Esophagus squamous epithelium (tissue), 5 donors: ENCODE results near the gene PCBP2. TPM values are rescaled to one million over a fixed set of nuclear protein-coding genes. Genes with fewer than 3 reads are reported as not detected.
A peak's percentile ranks its signal among the peaks of the same experiment; 100 is the strongest.

Source experiments
- DNase-seq: peaks from one replicate; lab custom pipeline; 2025; lab: John Stamatoyannopoulos, UW
- H3K27ac ChIP-seq, 4 donors: fragments of 200-600 bp; sonication (generic); one replicate each; pipeline ENCODE4 v1.5.1; 2016 to 2019; ENCODE audit warnings: mild to moderate bottlenecking in 1 of 4
- H3K27me3 ChIP-seq, 4 donors: fragments of 200-600 bp; sonication (generic); 1 replicate in 3 of 4; 2 replicates in 1 of 4; pipeline versions ENCODE4 v1.5.1 to v1.6.0; 2017 to 2021; ENCODE audit warnings: antibody characterized with exemption in 1 of 4
- H3K36me3 ChIP-seq, 3 donors: fragments of 200-600 bp; sonication (generic); one replicate each; pipeline ENCODE4 v1.5.1; 2016 to 2019
- H3K4me1 ChIP-seq, 3 donors: fragments of 200-600 bp; sonication (generic); one replicate each; pipeline ENCODE4 v1.5.1; 2017 to 2019
- H3K4me3 ChIP-seq, 4 donors: fragments of 200-600 bp; sonication (generic); 1 replicate in 3 of 4; 2 replicates in 1 of 4; pipeline ENCODE4 v1.5.1; 2016 to 2019; ENCODE audit warnings: mild to moderate bottlenecking in 2 of 4, moderate library complexity in 1 of 4
- H3K9me3 ChIP-seq, 3 donors: fragments of 200-600 bp; sonication (generic); one replicate each; pipeline ENCODE4 v1.5.1; 2016 to 2019
- POLR2A ChIP-seq, 4 donors: fragments of 450-650 bp; IDR thresholded peaks; one replicate each; pipeline ENCODE4 v1.6.1; 2017; ENCODE audit warnings: antibody characterized with exemption in 4 of 4, mild to moderate bottlenecking in 4 of 4, moderate library complexity in 3 of 4
- WGBS, 2 donors: methylation state at CpG; one replicate each; pipeline ENCODE4 v1.1.5; 2018; 5-methylcytosine and 5-hydroxymethylcytosine counted together
- intact Hi-C: fragments of 100-400 bp; cut with DNase I; formaldehyde crosslinking; loops from one replicate; pipeline ENCODE4 v1.15.0; 2022
- total RNA-seq, 4 donors: library from RNA; depleted of rRNA; stranded (reverse); fragments of >200 nt; gene quantifications; one replicate each; pipeline ENCODE4 v1.1.0, GENCODE V29; 2016
- TF ChIP-seq, protein P1 (sequence below), 6 experiments: fragments of 450-650 bp in 4 of 6; fragments of 200-600 bp in 2 of 6; sonication (generic) in 2 of 6; IDR thresholded peaks; one replicate each; pipeline ENCODE4 v1.5.1; 2016 to 2019; ENCODE audit warnings: antibody characterized with exemption in 6 of 6, mild to moderate bottlenecking in 4 of 6, moderate library complexity in 4 of 6
- donor health status: DM: yes; HTN: yes; CAD: no.

The PCBP2 gene
- total RNA-seq, 4 donors from 2014 or later: 202 to 400 (median 287) TPM

DNA sequence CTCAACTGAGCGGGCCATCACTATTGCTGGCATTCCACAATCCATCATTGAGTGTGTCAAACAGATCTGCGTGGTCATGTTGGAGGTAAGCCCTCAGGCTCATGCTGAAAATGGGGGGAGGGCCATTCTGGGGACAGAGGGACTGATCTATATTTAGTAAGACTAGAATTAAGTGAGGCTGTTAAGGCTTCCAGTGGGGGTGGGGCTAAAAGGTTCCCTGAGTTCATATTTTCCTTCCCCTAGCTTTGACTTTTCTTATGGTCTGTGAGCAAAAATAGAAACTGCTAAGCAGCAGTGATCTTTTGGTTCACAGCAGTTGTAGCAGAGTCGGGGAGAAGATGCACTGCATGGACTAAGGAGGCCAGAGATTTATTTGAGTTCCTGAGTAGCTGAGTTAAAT is 9.2 kb downstream of the PCBP2 start:
- Histone ChIP-seq H3K36me3 (peaks cover 81 to 100% (median 90%) of the 10 kb centered on the region in 3 donors), H3K4me3 (no peak overlapping the region), H3K4me1 (peaks cover 0 to 57% (median 13%) of the 10 kb centered on the region in 3 donors), H3K9me3 (no peaks in the 10 kb centered on the region), H3K27ac (peak overlapping the region in 1 of 4 donors; percentile 25), H3K27me3 (no peaks in the 10 kb centered on the region)
- 48 to 57% methylated on average over 3 of the region's 3 CpGs for WGBS, 2 donors
- TF ChIP-seq, protein P1, sequence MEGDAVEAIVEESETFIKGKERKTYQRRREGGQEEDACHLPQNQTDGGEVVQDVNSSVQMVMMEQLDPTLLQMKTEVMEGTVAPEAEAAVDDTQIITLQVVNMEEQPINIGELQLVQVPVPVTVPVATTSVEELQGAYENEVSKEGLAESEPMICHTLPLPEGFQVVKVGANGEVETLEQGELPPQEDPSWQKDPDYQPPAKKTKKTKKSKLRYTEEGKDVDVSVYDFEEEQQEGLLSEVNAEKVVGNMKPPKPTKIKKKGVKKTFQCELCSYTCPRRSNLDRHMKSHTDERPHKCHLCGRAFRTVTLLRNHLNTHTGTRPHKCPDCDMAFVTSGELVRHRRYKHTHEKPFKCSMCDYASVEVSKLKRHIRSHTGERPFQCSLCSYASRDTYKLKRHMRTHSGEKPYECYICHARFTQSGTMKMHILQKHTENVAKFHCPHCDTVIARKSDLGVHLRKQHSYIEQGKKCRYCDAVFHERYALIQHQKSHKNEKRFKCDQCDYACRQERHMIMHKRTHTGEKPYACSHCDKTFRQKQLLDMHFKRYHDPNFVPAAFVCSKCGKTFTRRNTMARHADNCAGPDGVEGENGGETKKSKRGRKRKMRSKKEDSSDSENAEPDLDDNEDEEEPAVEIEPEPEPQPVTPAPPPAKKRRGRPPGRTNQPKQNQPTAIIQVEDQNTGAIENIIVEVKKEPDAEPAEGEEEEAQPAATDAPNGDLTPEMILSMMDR (IDR thresholded peaks at IDR 0.05): no peak
- no peak for TF ChIP-seq POLR2A (IDR thresholded peaks at IDR 0.05)
- intact Hi-C loops: no loop called here
- DNase-seq: no peak

DNA sequence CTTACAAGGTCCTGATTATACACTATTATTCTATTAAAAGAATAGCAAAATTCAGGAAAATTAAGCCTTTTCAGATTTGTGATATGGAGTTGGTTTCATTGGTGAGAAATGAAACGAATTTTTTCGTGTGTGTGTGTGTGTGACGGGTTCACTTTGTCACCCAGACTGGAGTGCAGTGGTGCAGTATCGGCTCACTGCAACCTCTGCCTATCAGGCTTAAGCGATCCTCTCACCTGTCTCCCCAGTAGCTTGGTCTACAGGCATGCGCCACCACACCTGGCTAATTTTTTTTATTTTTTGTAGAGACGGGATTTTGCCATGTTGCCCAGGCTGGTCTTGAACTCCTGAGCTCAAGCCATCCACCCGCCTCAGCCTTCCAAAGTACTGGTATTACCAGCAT is 9.7 kb downstream of the PCBP2 start:
- intact Hi-C loops: no loop called here
- Histone ChIP-seq H3K4me3 (no peak overlapping the region), H3K4me1 (peaks cover 0 to 63% (median 18%) of the 10 kb centered on the region in 3 donors), H3K27ac (no peak overlapping the region), H3K27me3 (no peaks in the 10 kb centered on the region), H3K36me3 (peaks cover 82 to 100% (median 90%) of the 10 kb centered on the region in 3 donors), H3K9me3 (no peaks in the 10 kb centered on the region)
- 81 to 85% methylated on average over 8 of the region's 8 CpGs for WGBS, 2 donors
- TF ChIP-seq, protein P1 (IDR thresholded peaks at IDR 0.05): no peak
- no peak for TF ChIP-seq POLR2A (IDR thresholded peaks at IDR 0.05)
- DNase-seq: no peak

DNA sequence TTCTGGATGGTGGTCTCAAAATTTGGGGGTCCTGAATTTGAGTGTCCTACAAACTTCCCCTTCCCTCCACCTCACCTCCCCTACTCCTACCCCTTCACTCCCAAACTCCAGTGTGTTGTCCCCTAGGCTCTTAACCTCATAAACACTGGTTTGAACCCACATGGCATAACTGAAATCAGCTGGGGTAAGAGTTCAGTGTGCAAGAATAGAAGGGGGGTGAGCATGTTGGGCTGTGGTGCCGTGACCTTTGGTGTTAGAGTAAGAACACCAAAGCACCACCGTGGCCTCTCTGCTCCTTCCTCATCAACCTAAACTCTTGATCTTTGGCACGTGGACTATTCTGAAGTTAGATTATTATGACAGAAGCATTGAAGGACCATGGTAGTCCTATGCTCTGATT is 11.0 kb downstream of the PCBP2 start:
- intact Hi-C loops: no loop called here
- no peak for TF ChIP-seq POLR2A (IDR thresholded peaks at IDR 0.05)
- TF ChIP-seq, protein P1 (IDR thresholded peaks at IDR 0.05): no peak
- no peak overlapping the region for H3K27ac ChIP-seq
- no peak for DNase-seq
- no peaks in the 10 kb centered on the region for H3K9me3 ChIP-seq
- H3K27me3 ChIP-seq: no peaks in the 10 kb centered on the region
- peaks cover 89 to 100% (median 90%) of the 10 kb centered on the region in 3 donors for H3K36me3 ChIP-seq
- WGBS, 2 donors: 69 to 79% methylated on average over 3 of the region's 3 CpGs
- peaks cover 0 to 71% (median 25%) of the 10 kb centered on the region in 3 donors for H3K4me1 ChIP-seq
- no peak overlapping the region for H3K4me3 ChIP-seq

DNA sequence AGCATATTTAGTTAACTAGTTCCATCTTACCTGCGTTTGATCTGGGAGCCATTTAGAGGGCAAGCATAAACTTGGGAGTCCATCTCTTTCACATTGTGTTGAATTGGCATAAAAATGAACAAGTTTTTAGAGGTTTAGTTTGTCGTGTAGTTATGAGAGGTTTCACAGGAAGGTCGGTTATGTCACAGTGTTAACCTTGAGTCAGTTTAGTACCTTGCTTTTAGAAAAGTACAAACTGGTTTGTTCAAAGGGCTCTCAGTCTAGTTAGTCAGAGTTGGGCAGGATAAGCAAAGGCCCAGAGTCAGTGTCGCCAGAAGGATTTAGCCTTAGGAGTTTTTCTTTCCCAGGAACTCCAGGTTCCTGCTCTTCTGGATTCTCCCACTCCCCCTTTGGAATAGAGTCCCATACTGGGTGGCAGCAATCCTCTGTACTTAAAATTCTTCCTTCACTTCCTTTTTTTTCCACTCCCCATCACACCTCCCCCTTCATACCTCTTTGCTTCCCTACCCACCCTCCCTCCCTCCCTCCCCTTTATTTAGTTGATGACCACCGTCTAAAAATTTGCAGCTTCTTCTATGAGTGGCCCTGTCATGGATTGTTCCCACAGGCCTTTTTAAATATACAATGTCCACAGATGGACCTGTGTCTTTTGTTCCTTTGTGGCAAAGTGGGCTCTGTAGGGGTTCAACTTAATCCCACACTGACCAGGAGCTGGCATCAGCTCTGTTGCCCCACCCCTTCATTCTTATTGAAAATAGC is 12.1 kb downstream of the PCBP2 start:
- no peaks in the 10 kb centered on the region for H3K27me3 ChIP-seq
- no peak overlapping the region for H3K4me3 ChIP-seq
- 37 to 42% methylated on average over 5 of the region's 5 CpGs for WGBS, 2 donors
- H3K9me3 ChIP-seq: no peaks in the 10 kb centered on the region
- no peak for DNase-seq
- no peak for TF ChIP-seq POLR2A (IDR thresholded peaks at IDR 0.05)
- TF ChIP-seq, protein P1 (IDR thresholded peaks at IDR 0.05): no peak
- no peak overlapping the region for H3K27ac ChIP-seq
- intact Hi-C loops: no loop called here
- H3K4me1 ChIP-seq: peaks cover 0 to 71% (median 25%) of the 10 kb centered on the region in 3 donors
- H3K36me3 ChIP-seq: peaks cover 86 to 100% (median 87%) of the 10 kb centered on the region in 3 donors

DNA sequence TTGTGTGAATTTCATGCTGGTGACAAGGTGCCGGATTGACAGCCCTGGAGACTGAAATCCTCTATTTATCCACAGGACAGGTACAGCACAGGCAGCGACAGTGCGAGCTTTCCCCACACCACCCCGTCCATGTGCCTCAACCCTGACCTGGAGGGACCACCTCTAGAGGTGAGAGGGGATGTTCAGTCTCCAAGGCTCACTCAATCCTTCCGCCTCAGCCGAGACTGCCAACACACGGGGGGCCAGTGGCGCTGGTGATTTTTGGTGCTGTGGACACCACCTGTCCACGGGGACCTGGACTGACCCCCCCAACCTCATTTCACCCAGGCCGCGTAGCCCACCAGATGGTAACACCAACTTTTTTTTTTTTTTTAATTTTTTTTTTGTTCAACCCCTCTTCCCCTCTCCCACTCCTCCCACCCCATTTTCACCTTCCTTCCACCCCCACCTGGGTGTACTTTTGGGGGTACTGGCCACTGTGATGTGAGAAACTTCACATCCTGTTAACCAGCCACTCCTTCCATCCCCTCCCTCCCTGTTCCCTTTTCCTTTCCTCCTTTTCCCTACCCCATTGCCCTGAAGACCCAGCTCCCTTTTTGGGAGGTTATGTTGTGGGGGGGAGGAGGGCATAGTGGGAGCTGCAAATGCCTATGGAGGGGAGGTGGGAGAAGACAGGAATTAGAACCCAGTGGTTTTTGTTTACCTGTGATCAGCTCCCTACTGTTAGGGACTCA is 12.9 kb downstream of the PCBP2 start:
- Histone ChIP-seq H3K27me3 (no peaks in the 10 kb centered on the region), H3K9me3 (no peaks in the 10 kb centered on the region), H3K36me3 (peaks cover 82 to 100% (median 87%) of the 10 kb centered on the region in 3 donors), H3K4me3 (no peak overlapping the region), H3K27ac (peak overlapping the region in 1 of 4 donors; percentile 4), H3K4me1 (peaks cover 0 to 71% (median 25%) of the 10 kb centered on the region in 3 donors)
- 84 to 90% methylated on average over 11 of the region's 11 CpGs for WGBS, 2 donors
- intact Hi-C loops: no loop called here
- no peak for TF ChIP-seq POLR2A (IDR thresholded peaks at IDR 0.05)
- TF ChIP-seq, protein P1 (IDR thresholded peaks at IDR 0.05): no peak
- DNase-seq: no peak
